ENCODE results near the gene TPP2.

The TPP2 gene

DNA sequence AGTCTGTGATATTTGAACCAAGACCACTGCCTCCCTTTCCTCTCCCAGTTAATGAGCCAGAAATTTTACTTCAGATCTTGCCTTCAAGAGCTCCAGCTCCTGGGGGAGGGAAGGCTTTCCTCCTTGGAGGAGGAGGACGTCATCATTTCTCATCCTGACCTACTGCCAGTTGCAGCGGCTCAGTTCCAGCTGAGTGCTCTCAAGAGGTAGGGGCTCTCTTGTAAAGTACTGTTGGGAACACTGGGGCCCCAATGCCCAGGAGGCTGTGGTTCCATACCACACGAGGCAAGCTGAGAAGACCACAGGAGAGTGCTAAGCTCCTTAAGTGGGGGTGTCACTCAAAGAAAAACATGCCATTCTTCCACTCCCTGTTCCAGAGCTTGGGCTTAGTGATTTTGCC is 61.9 kb downstream of the TPP2 start:
- no peak for DNase-seq

- DNase-seq = no peak
These were observed 62.5 kb downstream of the TPP2 start for GRCh38 chr13:102659168-102659713.

DNA sequence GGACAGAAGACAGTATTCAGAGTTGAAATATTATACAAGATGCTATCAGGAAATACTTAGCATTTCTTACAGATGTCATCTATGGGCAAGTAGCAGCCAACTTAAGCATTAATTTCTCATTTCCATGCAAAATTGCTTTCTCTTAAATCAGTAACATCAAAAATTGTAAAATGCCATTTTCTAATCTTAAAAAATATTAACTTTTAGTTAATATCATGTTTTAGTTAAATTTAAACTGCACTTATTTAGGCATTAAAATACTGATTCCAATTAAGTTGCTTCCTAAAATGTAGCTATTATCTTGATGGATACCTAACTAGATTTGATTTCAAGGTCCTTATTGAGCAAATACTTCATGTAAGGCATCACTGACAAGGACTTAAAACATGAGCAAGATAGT is 70.2 kb downstream of the TPP2 start:
- DNase-seq = no peak

GRCh38 chr13:102667911-102668310 is 71.1 kb downstream of the TPP2 start:
- no peak for DNase-seq

DNA sequence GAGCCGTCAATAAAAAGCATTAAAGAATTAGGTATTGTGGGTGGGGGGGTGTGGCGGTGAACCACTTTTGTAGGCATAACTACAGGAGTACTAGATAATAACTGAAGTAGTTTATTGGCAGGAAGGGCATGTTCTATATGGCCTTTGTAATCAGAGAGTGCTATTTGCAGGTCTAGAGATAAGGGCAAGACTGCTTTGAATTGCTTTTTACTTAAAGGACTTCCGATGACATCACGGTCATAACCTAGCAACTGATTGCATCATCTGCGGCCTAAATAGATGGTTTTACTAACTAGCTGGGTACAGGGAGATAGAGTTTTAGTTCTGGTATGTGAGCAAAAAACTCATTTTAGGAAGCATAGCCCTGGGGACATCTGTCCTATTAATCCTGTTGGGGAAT is 73.3 kb downstream of the TPP2 start:
- no peak for DNase-seq

DNA sequence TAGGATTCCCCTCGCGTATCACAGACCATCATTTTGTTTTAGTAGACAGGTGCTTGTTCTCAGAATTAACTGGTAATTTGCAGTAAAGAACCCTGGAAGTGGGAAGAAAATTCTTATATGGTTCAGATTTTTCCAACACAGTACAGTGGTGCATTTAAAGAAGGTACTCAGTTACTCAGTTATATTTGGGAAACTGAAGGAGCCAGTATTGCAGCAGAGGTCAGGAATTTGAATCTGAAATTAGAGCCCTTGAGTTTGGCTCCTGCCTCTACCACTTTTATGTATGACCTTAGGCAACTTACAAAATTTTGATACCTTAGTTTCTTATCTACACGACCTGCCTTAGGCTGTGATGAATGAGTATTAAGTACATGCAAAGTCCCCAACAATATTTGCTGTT is 78.3 kb downstream of the TPP2 start:
- DNase-seq = no peak

- DNase-seq = no peak
These were observed 80.3 kb downstream of the TPP2 start for GRCh38 chr13:102677122-102677521.

DNA sequence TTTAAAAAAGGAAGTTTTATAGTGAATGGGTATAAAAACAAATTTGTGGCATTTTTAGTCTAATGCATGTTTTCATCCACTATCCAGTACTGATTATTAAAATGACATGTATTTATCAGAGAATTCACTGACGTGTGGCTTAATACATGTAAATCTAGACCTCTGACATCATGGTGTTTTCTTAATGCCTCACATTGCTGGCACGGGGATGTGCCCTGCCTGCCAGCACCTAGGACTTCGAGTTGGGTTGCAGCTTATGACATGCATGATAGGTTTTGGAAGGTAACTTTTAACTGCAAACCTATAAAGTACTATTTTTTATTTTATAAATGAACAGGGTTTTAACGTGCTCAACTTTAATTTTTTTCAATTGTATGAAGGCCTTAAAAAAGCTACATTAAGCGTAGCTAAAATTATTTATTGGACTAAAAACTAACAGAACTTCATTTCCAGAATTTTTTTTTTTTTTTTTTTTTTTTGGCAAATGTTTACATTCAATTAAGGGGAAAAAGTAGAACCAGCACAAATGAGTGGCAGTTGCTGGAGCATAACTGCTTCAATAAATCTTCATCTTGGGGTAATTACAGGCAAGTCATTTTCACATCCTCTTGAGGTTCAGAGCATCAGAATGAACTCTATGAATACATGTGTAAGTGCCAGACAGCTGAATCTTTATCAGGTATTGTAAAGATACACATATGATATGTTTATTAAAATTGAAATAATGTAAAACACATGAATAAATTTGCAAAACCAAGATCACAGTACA is 81.7 kb downstream of the TPP2 start:
- DNase-seq = no peak

DNA sequence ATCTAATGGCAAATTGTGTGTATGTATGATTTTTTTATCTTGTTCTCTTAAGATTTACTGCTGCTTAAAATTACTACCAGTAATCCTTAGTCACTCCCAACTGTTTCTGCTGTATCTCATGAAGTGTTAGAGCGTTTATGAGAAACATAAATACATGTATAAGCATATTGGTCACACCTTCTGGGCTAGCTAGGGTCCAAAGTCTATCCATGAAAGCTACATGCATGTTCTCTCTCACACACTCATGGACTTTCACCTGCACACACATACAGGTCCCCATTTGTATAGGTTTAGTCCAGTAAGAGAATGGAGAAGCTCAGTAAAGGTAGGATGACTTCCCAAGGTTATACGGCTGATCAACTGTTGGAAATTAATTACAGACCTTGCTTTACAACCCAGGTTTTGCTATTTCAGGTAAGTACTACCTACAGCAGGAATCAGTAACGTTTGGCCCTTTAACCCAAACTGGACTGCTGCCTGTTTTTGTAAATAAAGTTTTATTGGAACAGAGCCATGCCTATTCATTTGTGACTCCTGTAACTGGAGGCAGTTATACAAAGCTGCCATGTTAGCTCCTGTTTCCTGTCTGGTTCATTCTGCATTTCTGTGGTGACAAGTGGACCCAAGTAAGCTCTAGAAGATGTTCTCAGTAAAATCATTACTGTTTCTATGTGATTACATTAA is 82.8 kb downstream of the TPP2 start:
- DNase-seq = no peak

DNA sequence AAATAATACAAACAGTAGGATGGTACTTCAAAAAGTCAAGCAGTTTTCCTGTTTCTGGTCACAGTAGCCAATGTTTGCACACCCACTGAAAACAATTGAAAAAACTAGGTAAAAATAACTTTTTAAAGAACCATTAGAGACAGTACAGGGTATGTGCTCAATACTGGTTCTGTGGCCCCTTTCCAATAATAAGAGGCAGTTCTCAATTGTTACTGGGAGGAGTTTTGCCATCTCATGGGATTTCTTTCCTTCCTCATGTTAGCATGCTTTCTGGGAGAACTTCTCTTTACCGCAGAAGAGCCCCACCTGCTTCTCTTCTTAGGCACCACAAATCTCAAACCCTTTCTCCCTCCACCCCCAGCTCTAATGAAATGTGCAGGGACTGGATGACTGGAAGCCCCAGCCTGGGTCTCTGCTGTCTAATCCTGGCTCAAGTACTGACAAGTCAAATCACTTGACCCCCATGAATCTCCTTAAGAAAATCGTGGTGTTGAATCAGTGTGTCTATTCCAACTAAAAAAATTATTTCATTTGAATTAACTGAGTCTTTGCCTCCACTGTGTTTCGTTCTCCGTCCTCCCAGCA is 83.4 kb downstream of the TPP2 start:
- no peak for DNase-seq

GRCh38 chr13:102680842-102681740 is 84.3 kb downstream of the TPP2 start:
- no peak for DNase-seq

- DNase-seq = no peak
These were observed 85.4 kb downstream of the TPP2 start for GRCh38 chr13:102682211-102682610.

- DNase-seq = no peak
These were observed 85.9 kb downstream of the TPP2 start for GRCh38 chr13:102682727-102683126.

DNA sequence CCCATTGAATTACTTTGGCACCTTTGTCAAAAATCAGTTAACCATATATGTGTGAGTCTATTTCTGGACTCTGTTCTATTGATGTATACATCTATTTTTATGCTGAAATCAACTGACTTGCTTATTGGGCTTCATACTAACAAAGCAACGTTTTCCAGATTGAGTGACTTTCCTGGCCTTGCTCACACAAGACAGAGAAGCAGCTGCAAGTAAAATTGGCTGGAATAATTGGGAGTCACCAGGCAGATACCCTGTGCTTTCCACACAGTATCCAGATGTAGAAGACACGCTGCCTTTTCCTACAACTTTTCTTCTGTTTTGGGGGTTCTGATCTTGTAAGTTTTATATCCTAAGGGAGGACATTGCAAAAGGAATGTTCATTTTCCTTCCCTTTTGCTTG is 86.9 kb downstream of the TPP2 start:
- no peak for DNase-seq

GRCh38 chr13:102686024-102686423 is 89.2 kb downstream of the TPP2 start:
- no peak for DNase-seq

GRCh38 chr13:102687520-102687919 is 90.7 kb downstream of the TPP2 start:
- DNase-seq = no peak

GRCh38 chr13:102688306-102688973 is 91.7 kb downstream of the TPP2 start:
- DNase-seq = no peak

DNA sequence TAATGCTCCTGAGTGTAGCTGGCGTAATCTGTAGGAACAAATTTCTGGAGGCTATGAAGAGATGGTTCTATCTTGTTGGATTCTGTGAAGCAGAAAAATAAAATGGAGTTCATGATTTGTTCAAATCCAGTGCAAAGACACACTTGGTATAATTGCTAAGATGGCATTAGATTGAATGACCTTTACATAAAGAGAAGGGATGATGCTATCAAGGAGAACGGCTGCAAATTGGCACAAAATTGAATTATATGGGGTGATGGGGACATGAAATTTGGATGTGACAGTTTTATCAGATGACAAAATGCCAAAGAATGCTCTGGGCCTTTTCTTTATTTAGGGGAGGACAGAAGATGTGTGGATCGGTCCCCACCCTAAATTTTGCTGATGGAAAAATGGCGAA is 94.1 kb downstream of the TPP2 start:
- DNase-seq = no peak

GRCh38 chr13:102692491-102692826 is 95.7 kb downstream of the TPP2 start:
- no peak for DNase-seq

DNA sequence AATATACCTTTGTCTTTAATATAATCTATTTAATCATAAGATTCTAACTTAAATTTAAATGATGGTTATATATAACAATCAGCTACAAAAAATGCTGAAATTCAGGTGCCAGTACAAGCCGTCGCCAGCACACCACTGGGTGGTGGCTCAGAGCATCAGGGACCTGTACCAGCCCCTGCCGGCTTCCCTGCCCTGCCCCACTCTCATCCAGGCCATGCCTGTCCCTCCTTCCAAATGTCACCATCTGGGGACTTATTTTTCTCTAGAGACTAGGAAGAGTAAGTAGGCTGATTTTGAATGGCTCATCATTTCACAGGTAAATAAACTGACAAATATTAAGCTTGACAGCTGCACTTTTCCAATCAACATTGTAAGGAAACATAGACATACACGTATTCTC is 96.5 kb downstream of the TPP2 start:
- DNase-seq = no peak

- no peak for DNase-seq
These were observed 97.0 kb downstream of the TPP2 start for GRCh38 chr13:102693776-102694175.

- DNase-seq = no peak
These were observed 98.2 kb downstream of the TPP2 start, which contains the start of gene METTL21C for GRCh38 chr13:102694937-102695336. Gene METTL21C (minus strand): TSS chr13:102695044. CDS start chr13:102694498, 546 bp downstream.

Measured in activated CD4-positive, alpha-beta T cell treated with anti-CD3 and anti-CD28 coated beads for 48 hours (primary cell).